HG02571 (cell line): ENCODE measurements around the gene ARMC10.
A peak's percentile ranks its signal among the peaks of the same experiment; 100 is the strongest.
"Not testable (repeated sequence)": the region's sequence is repeated elsewhere in the genome, so short reads cannot be mapped to it uniquely, and the experiment has no call there.

Experiments used
- ATAC-seq: cut with Tn5 transposase; IDR thresholded peaks from one replicate; pipeline ENCODE4 v1.9.1; 2021; ENCODE audit warnings: mild to moderate bottlenecking, moderate library complexity; ENCODE audit not compliant: unreplicated experiment

The ARMC10 gene

DNA sequence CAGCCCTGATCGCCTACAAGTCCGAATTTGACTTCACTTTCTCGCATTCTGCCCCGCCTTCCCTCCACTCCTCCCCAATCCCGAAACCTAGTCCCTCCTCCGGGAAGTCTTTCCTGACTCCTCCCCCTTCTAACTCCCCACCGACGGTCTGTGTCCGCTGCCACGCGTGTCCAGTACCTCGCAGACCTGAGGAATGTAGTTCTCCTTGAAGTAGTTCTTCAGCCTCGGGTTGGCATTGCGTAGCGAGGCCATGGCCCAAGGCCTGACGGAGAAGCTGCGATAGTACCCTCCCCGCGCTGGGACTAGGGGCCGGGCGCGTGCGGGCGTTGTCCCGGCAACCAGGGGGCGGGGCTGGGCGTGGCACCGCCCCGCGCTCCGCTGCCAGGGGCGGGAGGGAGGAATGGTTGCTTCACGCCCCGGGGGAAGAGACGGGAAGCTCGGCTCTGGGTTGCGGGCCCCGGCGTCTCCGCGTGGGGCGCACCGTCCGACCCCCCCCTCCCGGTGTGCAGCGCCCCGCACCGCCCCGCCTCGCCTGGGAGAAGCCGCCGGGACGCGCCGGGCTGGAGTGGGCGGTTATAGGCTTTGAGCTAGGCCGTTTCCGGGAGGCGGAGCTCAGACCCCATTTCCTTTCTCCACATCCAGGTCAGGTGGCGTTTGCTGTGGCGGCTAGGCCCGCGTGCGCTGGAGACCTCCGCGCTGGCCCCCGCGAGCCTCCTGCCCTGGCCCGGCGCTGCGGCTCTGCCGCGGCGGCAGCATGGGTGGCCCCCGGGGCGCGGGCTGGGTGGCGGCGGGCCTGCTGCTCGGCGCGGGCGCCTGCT, at the start of gene ARMC10, which contains the start of gene FBXL13:
Gene ARMC10 (plus strand): TSS at position 622 of the 818 bp plus-strand sequence. CDS start 133 bp downstream, at position 755.
Gene FBXL13 (minus strand): TSS at position 278 of the 818 bp plus-strand sequence.
- peak; percentile 90 for ATAC-seq

DNA sequence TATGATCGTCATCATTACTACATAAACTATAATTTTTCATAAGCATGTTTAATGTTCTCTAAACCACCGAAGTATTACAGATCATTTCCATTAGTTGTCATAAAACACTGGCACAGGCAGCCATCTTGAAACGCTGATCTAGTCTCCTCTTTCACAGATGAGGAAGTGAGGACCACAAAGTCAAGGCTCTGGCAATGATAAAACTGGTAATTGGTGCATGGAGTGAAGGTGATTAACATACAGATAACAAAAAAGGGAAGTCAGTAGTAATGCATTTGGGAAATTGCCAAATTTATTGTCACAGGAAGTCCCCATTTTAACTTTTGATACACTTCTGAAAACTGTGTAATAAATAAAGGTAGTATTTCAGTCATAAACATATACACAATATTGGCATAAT, 49.6 kb upstream of the ARMC10 start:
- no peak for ATAC-seq

DNA sequence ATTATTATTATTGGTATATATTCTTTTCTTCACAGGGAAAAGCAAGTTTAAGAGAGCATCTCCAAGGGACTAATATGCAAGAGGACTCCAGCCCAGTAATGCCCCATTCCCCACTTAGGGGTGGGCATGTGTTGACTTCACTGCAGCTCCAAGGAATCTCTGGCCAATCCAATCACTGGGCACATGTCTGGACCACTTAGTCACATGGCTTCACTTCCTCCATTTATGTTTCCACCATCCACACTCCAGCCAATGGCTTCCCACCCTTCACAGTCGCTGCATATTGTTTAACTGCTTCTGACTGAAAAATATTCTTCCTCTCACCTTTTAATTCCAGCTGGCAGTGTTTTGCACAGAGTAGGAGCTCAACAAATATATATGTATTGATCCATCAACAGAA, 43.9 kb upstream of the ARMC10 start:
- ATAC-seq: no peak

DNA sequence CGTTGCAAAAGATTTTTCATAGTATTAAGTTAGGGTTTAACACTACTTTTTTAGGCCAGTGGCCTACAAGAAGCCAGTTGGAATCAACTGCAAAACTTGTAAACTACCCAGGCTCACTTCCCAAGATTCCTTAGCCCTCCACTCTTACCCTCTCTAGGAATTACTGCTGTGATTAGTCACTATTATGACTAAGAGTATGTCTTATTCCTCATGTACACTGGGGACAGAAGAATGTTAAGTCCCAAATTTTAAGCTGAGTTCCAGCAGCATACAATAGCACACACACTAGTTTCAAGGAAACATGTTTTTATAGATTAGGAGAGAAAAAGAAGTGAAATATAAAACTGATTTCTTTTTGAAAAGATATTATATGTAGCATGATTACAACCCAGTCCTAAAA, 43.2 kb upstream of the ARMC10 start:
- ATAC-seq: no peak

DNA sequence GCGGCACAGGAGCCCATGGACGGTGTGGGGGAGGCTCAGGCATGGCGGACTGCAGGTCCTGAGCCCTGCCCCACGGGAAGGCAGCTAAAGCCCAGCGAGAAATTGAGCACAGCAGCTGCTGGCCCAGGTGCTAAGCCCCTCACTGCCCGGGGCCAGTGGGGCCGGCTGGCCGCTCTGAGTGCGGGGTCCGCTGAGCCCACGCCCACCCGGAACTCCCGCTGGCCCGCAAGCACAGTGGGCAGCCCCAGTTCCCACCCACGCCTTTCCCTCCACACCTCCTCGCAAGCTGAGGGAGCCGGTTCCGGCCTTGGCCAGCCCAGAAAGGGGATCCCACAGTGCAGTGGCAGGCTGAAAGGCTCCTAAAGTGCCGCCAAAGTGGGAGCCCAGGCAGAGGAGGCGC, 40.6 kb upstream of the ARMC10 start:
- ATAC-seq: not testable (repeated sequence)

DNA sequence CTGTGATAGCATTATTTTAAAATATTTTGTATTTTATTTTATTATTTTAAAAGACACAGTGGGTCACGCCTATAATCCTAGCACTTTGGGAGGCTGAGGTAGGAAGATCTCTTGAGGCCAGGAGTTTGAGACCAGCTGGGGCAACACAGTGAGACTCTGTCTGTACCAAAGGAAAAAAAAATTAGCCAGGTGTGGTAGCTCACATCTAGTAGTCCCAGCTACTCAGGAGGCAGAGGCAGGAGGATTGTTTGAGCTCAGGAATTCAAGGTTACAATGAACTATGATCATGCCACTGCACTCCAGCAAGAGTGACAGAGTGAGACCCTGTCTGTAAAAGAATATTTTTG, 37.5 kb upstream of the ARMC10 start:
- no peak for ATAC-seq

DNA sequence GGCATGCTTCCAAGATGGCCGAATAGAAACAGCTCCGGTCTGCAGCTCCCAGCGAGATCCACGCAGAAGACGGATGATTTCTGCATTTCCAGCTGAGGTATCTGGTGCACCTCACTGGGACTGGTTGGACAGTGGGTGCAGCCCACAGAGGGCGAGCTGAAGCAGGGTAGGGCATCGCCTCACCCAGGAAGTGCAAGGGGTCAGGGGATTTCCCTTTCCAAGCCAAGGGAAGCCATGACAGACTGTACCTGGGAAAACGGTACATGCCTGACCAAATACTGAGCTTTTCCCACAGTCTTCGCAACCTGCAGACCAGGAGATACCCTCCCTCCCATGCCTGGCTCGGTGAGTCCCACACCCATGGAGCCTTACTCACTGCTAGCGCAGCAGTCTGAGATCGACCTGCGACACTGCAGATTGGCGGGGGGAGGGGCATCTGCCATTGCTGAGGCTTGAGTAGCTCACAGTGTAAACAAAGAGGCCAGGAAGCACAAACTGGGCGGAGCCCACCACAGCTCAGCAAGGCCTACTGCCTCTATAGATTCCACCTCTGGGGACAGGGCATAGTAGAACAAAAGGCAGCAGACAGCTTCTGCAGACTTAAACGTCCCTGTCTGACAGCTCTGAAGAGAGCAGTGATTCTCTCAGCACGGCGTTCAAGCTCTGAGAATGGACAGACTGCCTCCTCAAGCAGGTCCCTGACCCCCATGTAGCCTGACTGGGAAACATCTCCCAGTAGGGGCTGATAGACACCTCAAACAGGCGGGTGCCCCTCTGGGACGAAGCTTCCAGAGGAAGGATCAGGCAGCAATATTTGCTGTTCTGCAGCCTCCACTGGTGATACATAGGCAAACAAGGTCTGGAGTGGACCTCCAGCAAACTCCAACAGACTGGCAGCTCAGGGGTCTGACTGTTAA, 36.9 kb upstream of the ARMC10 start:
- ATAC-seq: not testable (repeated sequence)

DNA sequence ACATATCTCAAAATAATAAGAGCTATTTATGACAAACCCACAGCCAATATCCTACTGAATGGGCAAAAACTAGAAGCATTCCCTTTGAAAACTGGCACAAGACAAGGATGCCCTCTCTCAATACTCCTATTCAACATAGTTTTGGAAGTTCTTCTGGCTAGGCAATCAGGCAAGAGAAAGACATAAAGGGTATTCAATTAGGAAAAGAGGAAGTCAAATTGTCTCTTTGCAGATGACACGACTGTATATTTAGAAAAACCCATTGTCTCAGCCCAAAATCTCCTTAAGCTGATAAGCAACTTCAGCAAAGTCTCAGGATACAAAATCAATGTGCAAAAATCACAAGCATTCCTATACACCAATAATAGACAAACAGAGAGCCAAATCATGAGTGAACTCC, 33.1 kb upstream of the ARMC10 start:
- not testable (repeated sequence) for ATAC-seq

DNA sequence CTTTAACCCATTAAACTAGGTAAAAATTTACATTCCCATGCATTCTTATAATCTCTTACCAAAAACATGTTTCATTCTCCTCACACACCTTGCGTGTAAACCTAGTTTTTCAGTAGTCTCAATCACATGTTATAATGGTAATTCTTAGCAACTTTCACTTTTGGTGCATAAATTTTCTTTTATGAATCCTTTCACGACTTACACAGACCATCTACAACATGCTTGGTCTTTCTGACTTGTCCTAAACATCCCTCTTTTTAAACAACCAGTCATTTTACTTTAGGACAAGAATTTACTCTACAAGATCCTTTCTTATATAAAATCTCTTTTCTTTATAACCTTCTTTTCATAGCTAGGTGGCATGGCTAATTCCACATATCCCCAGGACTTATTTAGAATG, 26.1 kb upstream of the ARMC10 start:
- ATAC-seq: no peak

DNA sequence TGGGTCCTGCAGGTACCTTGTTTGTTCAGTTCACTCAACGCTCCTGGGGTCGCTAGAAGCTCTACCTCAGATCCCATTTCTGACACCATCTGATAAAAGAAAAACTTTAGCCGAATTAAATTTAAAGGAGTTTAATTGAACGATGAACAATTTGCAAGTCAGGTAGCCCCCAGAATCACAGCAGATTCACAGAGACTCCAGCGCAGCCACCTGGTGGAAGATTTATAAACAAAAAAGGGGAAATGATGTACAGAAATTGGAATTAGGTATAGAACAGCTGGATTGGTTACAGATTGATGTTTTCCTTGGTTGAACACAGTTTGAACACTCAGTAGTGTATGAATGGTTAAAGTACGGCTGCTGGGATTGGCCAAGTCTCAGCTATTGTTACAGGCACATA, 23.4 kb upstream of the ARMC10 start:
- ATAC-seq: no peak

DNA sequence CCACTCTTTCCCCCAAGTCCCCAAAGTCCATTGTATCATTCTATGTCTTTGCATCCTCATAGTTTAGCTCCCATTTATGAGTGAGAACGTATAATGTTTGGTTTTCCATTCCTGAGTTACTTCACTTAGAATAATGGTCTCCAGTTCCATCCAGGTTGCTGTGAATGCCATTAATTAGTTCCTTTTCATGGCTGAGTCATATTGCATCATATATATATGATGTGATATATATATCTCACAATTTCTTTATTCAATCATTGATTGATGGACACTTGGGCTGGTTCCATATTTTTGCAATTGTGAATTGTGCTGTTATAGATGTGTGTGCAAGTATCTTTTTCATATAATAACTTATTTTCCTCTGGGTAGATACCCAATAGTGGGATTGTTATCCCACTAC, 18.9 kb upstream of the ARMC10 start:
- not testable (repeated sequence) for ATAC-seq

DNA sequence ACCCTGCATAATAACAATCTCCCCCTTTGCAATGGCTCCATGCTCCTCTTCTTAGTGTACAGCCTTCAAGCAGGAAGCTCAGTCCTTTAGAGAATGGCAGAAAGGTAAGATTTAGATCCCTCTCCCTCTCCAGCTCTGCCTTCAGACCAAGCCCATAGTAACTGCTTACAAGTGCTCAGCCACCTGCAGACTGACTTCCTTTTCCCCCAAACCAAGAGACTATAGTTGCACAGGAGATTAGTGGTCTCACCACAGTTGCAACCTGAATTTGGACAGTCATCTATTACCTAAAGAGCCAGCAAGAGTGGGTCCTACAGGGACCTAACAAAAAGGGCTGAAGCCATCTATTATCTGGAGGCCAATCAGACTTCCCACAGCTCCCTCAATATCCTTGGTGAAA, 16.8 kb upstream of the ARMC10 start:
- ATAC-seq: no peak

DNA sequence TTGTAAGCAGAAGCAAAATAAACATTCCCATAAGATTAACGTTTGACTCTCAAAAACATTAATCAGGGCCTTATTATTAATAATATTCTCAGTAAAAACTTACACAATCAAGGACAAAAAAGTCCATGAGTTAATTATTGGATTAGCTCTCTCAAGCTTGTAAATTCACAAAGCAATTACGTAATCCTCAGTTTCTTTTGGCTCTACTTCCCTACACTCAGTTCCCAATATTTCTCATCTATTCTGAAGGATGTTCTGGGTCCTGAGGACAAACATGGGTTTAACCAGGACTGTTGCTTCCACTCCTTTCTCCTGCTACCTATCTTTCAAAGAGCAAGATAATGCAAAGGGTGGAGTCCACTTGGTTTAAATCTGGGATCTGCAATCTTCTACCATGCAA, 15.5 kb upstream of the ARMC10 start:
- no peak for ATAC-seq

DNA sequence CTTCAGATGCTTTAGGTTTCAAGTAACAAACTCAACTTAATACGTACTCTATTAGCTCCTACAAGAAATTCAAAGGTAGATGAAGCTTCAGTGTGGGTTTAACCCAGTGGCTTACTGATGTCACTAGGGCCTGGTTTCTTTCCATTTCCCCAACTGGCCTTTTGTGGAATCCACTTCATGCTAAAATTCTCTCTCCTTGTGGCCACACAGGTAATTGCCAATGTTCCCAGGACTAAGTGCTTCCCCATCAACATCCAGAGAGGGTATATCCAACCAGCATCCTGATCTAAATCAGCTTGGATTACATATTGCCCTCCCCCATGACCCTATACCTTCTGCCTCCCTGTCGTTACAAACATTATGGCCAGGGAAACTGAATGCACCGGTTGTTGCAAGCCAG, 11.0 kb upstream of the ARMC10 start:
- ATAC-seq: no peak

DNA sequence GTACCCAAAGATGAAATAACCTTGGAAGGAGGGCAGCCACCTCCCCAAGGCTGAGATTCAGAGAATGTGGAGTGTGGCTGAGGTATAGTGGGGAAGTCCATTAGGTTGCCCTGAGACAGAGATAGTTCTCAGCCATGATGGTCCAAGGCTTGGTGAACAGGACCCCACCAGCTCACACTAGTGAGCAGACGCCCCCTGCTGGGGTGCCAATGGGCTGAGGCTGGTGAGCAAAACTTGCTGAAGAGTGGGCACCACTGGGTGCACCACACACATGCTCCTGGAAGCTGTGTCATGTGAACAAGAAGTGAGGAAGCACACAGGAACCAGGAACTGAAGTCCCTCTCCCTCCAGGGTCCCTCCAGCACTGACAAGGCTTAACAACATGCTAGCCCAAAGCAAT, 9.3 kb upstream of the ARMC10 start:
- ATAC-seq: no peak

DNA sequence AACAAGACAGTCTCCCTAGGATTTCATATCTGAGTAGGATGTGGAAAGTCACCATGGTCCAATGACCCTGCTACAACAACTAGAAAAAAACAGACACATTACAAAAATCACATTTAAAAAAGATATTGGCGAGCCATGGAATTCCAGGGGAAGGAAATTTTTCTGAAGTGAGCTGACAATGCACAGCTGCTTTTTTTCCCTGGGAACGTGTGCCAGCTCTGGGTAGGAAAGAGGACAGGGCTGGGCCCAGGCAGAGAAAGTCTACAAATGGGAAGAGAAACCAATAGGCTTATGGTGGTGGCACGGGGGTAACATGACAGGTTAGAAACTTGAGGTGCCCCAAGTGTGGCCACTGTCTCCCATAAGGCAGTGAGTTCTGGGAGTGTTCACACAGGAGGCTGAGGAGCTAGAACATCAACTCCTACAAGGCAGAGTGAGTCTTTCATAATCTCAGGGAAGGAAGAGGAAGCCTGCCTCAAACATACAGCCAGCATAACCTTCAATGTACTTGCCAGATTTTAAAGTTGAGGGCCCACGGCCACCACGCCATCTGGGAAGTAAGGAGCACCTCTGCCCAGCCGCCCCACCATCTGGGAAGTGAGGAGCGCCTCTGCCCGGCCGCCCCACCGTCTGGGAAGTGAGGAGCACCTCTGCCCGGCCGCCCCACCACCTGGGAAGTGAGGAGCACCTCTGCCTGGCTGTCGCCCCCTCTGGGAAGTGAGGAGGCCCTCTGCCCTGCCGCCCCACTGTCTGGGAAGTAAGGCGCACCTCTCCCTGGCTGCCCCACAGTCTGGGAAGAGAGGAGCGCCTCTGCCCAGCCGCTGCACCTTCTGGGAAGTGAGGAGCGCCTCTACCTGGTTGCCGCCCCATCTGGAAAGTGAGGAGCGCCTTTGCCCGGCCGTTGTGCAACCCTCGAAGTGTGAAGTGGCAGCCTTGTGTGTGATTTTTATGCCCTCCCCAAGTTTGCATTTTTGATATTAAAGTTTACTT, 6.2 kb upstream of the ARMC10 start:
- ATAC-seq: no peak

DNA sequence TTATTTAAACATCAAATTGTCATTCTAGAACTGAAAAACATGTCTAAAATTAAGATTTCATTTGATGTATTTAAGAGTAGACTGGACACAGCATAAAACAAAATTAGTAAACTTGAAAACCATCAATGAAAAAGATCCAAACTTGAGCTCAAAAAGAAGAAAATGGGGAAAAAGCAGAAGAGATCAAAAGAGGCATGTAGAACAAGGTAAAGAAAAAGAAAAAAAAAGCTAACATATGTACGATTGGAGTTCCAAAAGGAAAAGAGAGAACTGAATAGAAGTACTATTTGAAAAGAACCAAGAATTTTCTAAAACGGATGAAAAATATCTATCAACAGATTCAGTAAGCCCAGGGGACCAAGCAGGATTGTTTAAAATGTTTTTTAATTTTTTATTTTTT, 3.9 kb upstream of the ARMC10 start:
- no peak for ATAC-seq

DNA sequence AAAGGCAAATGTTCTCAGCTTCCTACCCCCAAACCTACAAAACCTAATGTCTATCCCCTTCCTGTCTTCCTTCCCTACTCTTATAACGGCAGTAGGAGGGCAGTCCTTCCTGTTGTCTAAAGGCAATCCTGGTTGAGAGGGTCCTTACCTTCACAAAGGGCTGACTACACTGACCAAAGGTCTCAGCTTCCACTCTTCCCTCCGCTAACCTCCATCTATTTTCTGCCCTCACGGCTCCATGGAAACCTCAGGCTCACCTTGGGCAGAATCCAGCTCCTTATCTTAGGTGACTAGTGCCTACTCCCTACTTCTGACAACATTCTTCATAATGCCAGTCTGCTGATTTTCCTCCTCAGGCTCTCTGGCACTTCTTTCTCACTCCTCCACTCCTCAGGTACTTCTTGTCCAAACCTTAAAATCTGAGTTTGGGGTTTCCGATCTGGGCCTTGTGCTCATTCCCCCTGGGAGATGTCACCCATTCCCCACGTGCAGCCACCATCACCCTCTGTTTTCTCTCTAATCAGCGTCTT, 886 bp upstream of the ARMC10 start:
- no peak for ATAC-seq

DNA sequence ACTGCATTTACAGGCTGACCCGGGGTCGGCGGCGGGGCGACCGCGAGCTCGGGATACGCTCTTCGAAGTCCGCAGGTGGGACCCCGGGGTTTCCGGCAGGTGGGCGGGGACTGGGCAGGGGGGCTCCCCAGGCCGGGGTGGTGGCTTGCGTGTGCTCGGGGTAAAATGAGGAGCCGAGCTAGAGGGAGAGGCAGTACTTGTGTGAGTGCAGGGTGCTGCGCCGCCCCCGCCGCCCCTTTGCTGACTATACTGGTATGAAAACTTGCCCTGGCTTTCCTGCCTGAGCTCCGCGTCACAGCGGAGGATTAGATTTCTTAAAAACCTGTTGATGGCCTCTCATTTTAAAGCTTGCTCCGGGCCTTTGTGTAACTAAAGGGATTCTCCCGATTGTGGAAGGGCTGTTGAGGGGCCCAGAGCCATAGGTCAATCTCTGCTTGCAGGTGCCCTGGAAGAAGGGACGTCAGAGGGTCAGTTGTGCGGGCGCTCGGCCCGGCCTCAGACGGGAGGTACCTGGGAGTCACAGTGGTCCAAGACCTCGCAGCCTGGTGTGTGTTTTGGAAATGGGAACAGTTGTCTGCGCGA, 488 bp downstream of the ARMC10 start:
- peak; percentile 45 for ATAC-seq

DNA sequence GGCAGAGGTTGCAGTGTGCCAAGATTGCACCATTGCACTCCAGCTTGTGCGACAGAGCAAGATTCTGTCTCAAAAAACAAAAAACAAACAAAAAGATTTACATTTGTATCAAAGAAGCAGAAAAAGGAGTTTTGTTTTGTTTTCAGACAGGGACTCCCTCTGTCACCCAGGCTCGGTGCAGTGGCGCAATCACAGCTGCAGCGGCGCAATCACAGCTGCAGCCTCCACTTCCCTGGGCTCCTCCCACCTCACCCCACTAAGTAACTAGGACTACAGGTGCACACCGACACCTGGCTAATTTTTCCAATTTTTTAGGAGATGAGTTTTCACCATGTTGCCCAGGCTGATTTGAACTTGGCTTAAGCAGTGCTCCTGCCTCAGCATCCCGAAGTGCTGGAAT, 1.8 kb downstream of the ARMC10 start:
- ATAC-seq: no peak
